Panc1 (cell line): ENCODE data around the gene MEGF11.

Experiments
- CTCF ChIP-seq: fragments of 450-650 bp; IDR thresholded peaks from 2 replicates; pipeline ENCODE4 v1.5.1; 2017; ENCODE audit warnings: mild to moderate bottlenecking
- REST ChIP-seq, 2 experiments: IDR thresholded peaks; 2 replicates each; pipeline ENCODE4 v1.6.1; 2011 to 2012; ENCODE audit warnings: low read depth in 2 of 2, control low read depth in 1 of 2, low read length in 1 of 2, mild to moderate bottlenecking in 1 of 2, moderate library complexity in 1 of 2; ENCODE audit not compliant: insufficient read depth in 1 of 2
- SIN3A ChIP-seq: IDR thresholded peaks from 2 replicates; pipeline ENCODE4 v1.6.1; 2012; ENCODE audit warnings: low read depth, mild to moderate bottlenecking, low read length, moderate library complexity, borderline replicate concordance; ENCODE audit not compliant: insufficient read depth

GRCh38 chr15:65981837-65982626, 271.5 kb downstream of the MEGF11 start:
- no peak for TF ChIP-seq REST (IDR thresholded peaks at IDR 0.05; ENCODE audit: insufficient read depth in 1 of 2, low read depth in 2 of 2, low read length in 1 of 2)
- peak; percentile 42; the same call in 1 of the 2 replicates for TF ChIP-seq CTCF
- TF ChIP-seq SIN3A = no peak
